Right ventricle myocardium inferior (tissue), 1 donor: ENCODE data around the gene SURF1. TPM values are rescaled to one million over a fixed set of nuclear protein-coding genes. Genes with fewer than 3 reads are reported as not detected.
"Not testable (repeated sequence)": the region's sequence is repeated elsewhere in the genome, so short reads cannot be mapped to it uniquely, and the experiment has no call there.

Experiments used
- ATAC-seq: fragments of 200-7000 bp; cut with Tn5 transposase; one replicate; pipeline ENCODE4 v1.9.1; 2020; ENCODE audit warnings: mild to moderate bottlenecking, moderate library complexity
- DNase-seq: peaks from one replicate; pipeline ENCODE4 v3.0.0; 2021; ENCODE audit errors: missing footprints
- intact Hi-C: fragments of 100-400 bp; cut with DNase I; formaldehyde crosslinking; loops from one replicate; pipeline ENCODE4 v1.11.0; 2022
- total RNA-seq: library from RNA; stranded (reverse); fragmentation: NEBNext Ultra II Directional; extraction: Animal tissue kit (Norgen Biotek cat#: 25700); gene quantifications from one replicate; pipeline ENCODE4 v1.2.1, GENCODE V29; 2021
- donor health status: DM: no; HTN: yes; CAD: no; lungs with severe emphysema.

The SURF1 gene
- total RNA-seq, 1 donor from 2014 or later, result 62.6 TPM

- no peak for ATAC-seq
- DNase-seq, result no peak
- intact Hi-C loops, result loop anchor here (10.0 kb wide), 1 partner anchor 315 kb away; the partner anchor contains the start of gene GTF3C5
Measured at GRCh38 chr9:133349965-133350616, 6.2 kb downstream of the SURF1 start.

GRCh38 chr9:133348718-133349573, 7.3 kb downstream of the SURF1 start:
- intact Hi-C loops, result no loop called here
- DNase-seq, result no peak
- ATAC-seq, result no peak

GRCh38 chr9:133347985-133348717, 8.1 kb downstream of the SURF1 start, which contains the start of the genes MED22 and RPL7A:
MED22 (minus strand) TSS chr9:133348131; CDS start chr9:133346662, 1,469 bp downstream.
RPL7A (plus strand) TSS chr9:133348218; CDS start chr9:133348244, 26 bp downstream.
- DNase-seq (peak; percentile 97), ATAC-seq (peak; percentile 90)
- intact Hi-C loops, result loop anchor here (1.0 kb wide), 1 partner anchor 12 kb away; the partner anchor contains the start of gene SURF6

- intact Hi-C loops, result loop anchor here (1.0 kb wide), 1 partner anchor 11 kb away; the partner anchor contains the start of gene SURF6
- DNase-seq (no peak), ATAC-seq (peak; percentile 59)
Measured at GRCh38 chr9:133347515-133347984, 8.7 kb downstream of the SURF1 start.

- no peak for ATAC-seq
- no peak for DNase-seq
- intact Hi-C loops, result no loop called here
Measured at GRCh38 chr9:133346021-133346785, 10.1 kb downstream of the SURF1 start.

GRCh38 chr9:133345596-133345995, 10.7 kb downstream of the SURF1 start:
- intact Hi-C loops, result no loop called here
- DNase-seq, result no peak

GRCh38 chr9:133344979-133345378, 11.3 kb downstream of the SURF1 start:
- no peak for DNase-seq
- ATAC-seq, result no peak
- intact Hi-C loops, result no loop called here

More at GRCh38 chr9:133345596-133345995, 10.7 kb downstream of the SURF1 start:
- no peak for ATAC-seq

GRCh38 chr9:133344071-133344470, 12.2 kb downstream of the SURF1 start:
- DNase-seq, result no peak
- intact Hi-C loops, result no loop called here

GRCh38 chr9:133342570-133342969, 13.7 kb downstream of the SURF1 start:
- intact Hi-C loops, result no loop called here
- DNase-seq (no peak), ATAC-seq (no peak)

More at GRCh38 chr9:133344071-133344470, 12.2 kb downstream of the SURF1 start:
- ATAC-seq, result no peak

- ATAC-seq (no peak), DNase-seq (no peak)
- intact Hi-C loops, result no loop called here
Measured at GRCh38 chr9:133342069-133342406, 14.2 kb downstream of the SURF1 start.

GRCh38 chr9:133341369-133342068, 14.8 kb downstream of the SURF1 start:
- intact Hi-C loops, result no loop called here
- DNase-seq (peak; percentile 91), ATAC-seq (peak; percentile 58)

GRCh38 chr9:133340916-133341315, 15.4 kb downstream of the SURF1 start:
- intact Hi-C loops, result no loop called here
- no peak for ATAC-seq
- DNase-seq, result no peak

- intact Hi-C loops, result no loop called here
- DNase-seq, result no peak
- no peak for ATAC-seq
Measured at GRCh38 chr9:133340256-133340655, 16.0 kb downstream of the SURF1 start.

- no peak for DNase-seq
- intact Hi-C loops, result loop anchor here (5.0 kb wide), 1 partner anchor 38 kb away; the partner anchor contains the start of genes STKLD1 and SURF4
- no peak for ATAC-seq
Measured at GRCh38 chr9:133339641-133340040, 16.6 kb downstream of the SURF1 start.

- ATAC-seq, result peak; percentile 94
- intact Hi-C loops, result loop anchor here (1.0 to 5.0 kb wide), 2 partner anchors 11 to 41 kb away; partner anchors contain the start of genes STKLD1 and SURF4
- peak; percentile 97 for DNase-seq
Measured at GRCh38 chr9:133335924-133336811, 20.1 kb downstream of the SURF1 start, which contains the start of gene SURF6. SURF6 (minus strand) TSS chr9:133336188; CDS start chr9:133336132, 56 bp downstream.

- not testable (repeated sequence) for DNase-seq, ATAC-seq
- intact Hi-C loops, result loop anchor here (5.0 kb wide), 1 partner anchor 42 kb away; the partner anchor contains the start of genes STKLD1 and SURF4
Measured at GRCh38 chr9:133334888-133335287, 21.4 kb downstream of the SURF1 start.
